ENCODE data around the gene SEC61A1. TPM values are rescaled to one million over a fixed set of nuclear protein-coding genes. Genes with fewer than 3 reads are reported as not detected.

The SEC61A1 gene
- total and polyA plus RNA-seq, 9 donors = 101 to 158 (median 117) TPM

GRCh38 chr3:128053614-128054013, 1.4 kb downstream of the SEC61A1 start:
- H3K27me3 ChIP-seq (ENCODE audit: control insufficient read depth, insufficient read depth, low read length) = no peaks in the 10 kb centered on the region
- H3K27ac ChIP-seq (ENCODE audit: low read length) = no peak overlapping the region
- H3K4me1 ChIP-seq (ENCODE audit: control insufficient read depth, insufficient read depth, low read length) = peaks cover 12% of the 10 kb centered on the region
- peak overlapping the region; percentile 79 for H3K4me3 ChIP-seq (ENCODE audit: low read length)
- H3K36me3 ChIP-seq (ENCODE audit: control insufficient read depth, insufficient read depth, low read length) = peaks cover 37% of the 10 kb centered on the region
- H3K9me3 ChIP-seq (replicated peaks; ENCODE audit: control insufficient read depth, low read depth, low read length) = no peaks in the 10 kb centered on the region
- WGBS (ENCODE audit: insufficient coverage) = 49% methylated on average over 3 of the region's 6 CpGs
- no peak for DNase-seq

- Histone ChIP-seq H3K9me3 (replicated peaks; ENCODE audit: control insufficient read depth, low read depth, low read length) (no peaks in the 10 kb centered on the region), H3K36me3 (ENCODE audit: control insufficient read depth, insufficient read depth, low read length) (peaks cover 40% of the 10 kb centered on the region), H3K4me1 (ENCODE audit: control insufficient read depth, insufficient read depth, low read length) (peaks cover 12% of the 10 kb centered on the region), H3K27ac (ENCODE audit: low read length) (no peak overlapping the region), H3K4me3 (ENCODE audit: low read length) (no peak overlapping the region), H3K27me3 (ENCODE audit: control insufficient read depth, insufficient read depth, low read length) (no peaks in the 10 kb centered on the region)
- DNase-seq = no peak
- no CpG with 5 or more reads among the region's 3 CpGs for WGBS (ENCODE audit: insufficient coverage)
These were observed 2.1 kb downstream of the SEC61A1 start for GRCh38 chr3:128054367-128054766.

- DNase-seq = no peak
- 100% methylated on average over 2 of the region's 4 CpGs for WGBS (ENCODE audit: insufficient coverage)
- Histone ChIP-seq H3K27me3 (ENCODE audit: control insufficient read depth, insufficient read depth, low read length) (no peaks in the 10 kb centered on the region), H3K36me3 (ENCODE audit: control insufficient read depth, insufficient read depth, low read length) (peaks cover 59% of the 10 kb centered on the region), H3K4me1 (ENCODE audit: control insufficient read depth, insufficient read depth, low read length) (peaks cover 9% of the 10 kb centered on the region), H3K4me3 (ENCODE audit: low read length) (no peak overlapping the region), H3K9me3 (replicated peaks; ENCODE audit: control insufficient read depth, low read depth, low read length) (no peaks in the 10 kb centered on the region), H3K27ac (ENCODE audit: low read length) (no peak overlapping the region)
These were observed 4.0 kb downstream of the SEC61A1 start for GRCh38 chr3:128056258-128056657.

DNA sequence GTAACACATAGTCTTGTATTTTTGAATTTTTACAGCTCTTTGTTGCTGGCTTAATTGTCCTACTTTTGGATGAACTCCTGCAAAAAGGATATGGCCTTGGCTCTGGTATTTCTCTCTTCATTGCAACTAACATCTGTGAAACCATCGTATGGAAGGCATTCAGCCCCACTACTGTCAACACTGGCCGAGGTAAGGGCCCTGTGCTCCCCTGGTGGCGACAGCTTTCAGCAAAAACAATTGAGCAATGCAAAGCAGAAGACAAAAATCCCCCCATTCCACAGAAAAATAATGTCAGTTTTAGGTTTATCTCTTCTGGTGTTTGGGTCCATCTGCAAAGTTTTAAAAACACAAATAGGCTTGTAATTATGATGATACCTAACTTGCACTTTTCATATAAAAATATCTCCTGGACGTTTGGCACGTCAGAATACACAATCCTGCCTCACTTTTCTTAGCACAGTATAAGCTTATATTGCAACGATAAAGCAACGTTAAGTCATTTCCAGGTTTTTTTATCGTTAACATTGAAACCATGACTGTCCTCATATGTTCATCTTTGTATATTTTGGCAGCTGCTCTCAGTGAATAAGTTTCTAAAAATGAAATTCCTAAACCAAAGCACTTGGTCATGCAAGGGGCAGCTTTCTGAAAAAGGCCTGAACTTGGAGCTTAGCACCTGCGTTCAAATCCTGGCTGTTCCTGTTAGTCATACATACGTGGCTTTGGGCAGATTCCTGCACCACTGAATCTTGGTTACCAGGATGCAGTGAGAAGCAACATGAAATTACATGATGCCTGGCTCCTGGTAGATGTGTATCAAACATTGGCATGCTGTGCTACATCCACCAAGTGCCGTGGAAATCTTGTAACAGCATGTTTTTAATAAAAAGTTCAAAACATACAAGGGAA, 8.5 kb downstream of the SEC61A1 start:
- H3K36me3 ChIP-seq (ENCODE audit: control insufficient read depth, insufficient read depth, low read length) = peaks cover 78% of the 10 kb centered on the region

GRCh38 chr3:128062033-128062745, 10.0 kb downstream of the SEC61A1 start:
- DNase-seq = no peak
- Histone ChIP-seq H3K4me1 (ENCODE audit: control insufficient read depth, insufficient read depth, low read length) (no peaks in the 10 kb centered on the region), H3K4me3 (ENCODE audit: low read length) (no peak overlapping the region), H3K9me3 (replicated peaks; ENCODE audit: control insufficient read depth, low read depth, low read length) (no peaks in the 10 kb centered on the region), H3K27ac (ENCODE audit: low read length) (no peak overlapping the region), H3K36me3 (ENCODE audit: control insufficient read depth, insufficient read depth, low read length) (peaks cover 83% of the 10 kb centered on the region), H3K27me3 (ENCODE audit: control insufficient read depth, insufficient read depth, low read length) (no peaks in the 10 kb centered on the region)
- 70% methylated on average over 6 of the region's 8 CpGs for WGBS (ENCODE audit: insufficient coverage)

More for the DNA sequence above, 8.5 kb downstream of the SEC61A1 start:
- Histone ChIP-seq H3K4me1 (ENCODE audit: control insufficient read depth, insufficient read depth, low read length) (no peaks in the 10 kb centered on the region), H3K9me3 (replicated peaks; ENCODE audit: control insufficient read depth, low read depth, low read length) (no peaks in the 10 kb centered on the region), H3K27ac (ENCODE audit: low read length) (no peak overlapping the region), H3K27me3 (ENCODE audit: control insufficient read depth, insufficient read depth, low read length) (no peaks in the 10 kb centered on the region), H3K4me3 (ENCODE audit: low read length) (no peak overlapping the region)
- DNase-seq = no peak
- WGBS (ENCODE audit: insufficient coverage) = 92% methylated on average over 2 of the region's 11 CpGs

- Histone ChIP-seq H3K27me3 (ENCODE audit: control insufficient read depth, insufficient read depth, low read length) (no peaks in the 10 kb centered on the region), H3K36me3 (ENCODE audit: control insufficient read depth, insufficient read depth, low read length) (peaks cover 89% of the 10 kb centered on the region), H3K27ac (ENCODE audit: low read length) (no peak overlapping the region), H3K4me3 (ENCODE audit: low read length) (no peak overlapping the region), H3K4me1 (ENCODE audit: control insufficient read depth, insufficient read depth, low read length) (no peaks in the 10 kb centered on the region), H3K9me3 (replicated peaks; ENCODE audit: control insufficient read depth, low read depth, low read length) (no peaks in the 10 kb centered on the region)
- no CpG with 5 or more reads among the region's 2 CpGs for WGBS (ENCODE audit: insufficient coverage)
- DNase-seq = no peak
These were observed 11.6 kb downstream of the SEC61A1 start for GRCh38 chr3:128063865-128064264.

DNA sequence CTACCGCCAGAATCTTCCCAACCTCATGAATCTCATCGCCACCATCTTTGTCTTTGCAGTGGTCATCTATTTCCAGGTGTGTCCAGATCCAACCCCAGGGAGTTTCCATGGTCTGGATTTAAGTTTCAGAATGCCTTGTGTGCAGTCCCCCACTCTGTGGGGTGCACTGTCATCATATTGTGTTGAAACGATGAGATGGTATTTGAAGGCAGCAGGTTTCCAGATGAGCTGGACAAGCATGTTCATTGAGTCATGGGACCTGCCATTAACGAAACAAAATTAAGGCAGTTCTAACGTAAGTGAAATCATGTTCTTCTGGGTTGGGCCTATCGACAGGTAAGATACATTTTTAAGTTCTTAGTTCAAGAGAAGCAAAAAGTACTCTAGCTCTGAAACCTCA, 12.7 kb downstream of the SEC61A1 start:
- no peak for DNase-seq
- no peak overlapping the region for H3K27ac ChIP-seq (ENCODE audit: low read length)
- no peaks in the 10 kb centered on the region for H3K9me3 ChIP-seq (replicated peaks; ENCODE audit: control insufficient read depth, low read depth, low read length)
- H3K4me3 ChIP-seq (ENCODE audit: low read length) = no peak overlapping the region
- no peaks in the 10 kb centered on the region for H3K27me3 ChIP-seq (ENCODE audit: control insufficient read depth, insufficient read depth, low read length)
- peaks cover 92% of the 10 kb centered on the region for H3K36me3 ChIP-seq (ENCODE audit: control insufficient read depth, insufficient read depth, low read length)
- WGBS (ENCODE audit: insufficient coverage) = 87% methylated on average over 3 of the region's 6 CpGs
- H3K4me1 ChIP-seq (ENCODE audit: control insufficient read depth, insufficient read depth, low read length) = no peaks in the 10 kb centered on the region

DNA sequence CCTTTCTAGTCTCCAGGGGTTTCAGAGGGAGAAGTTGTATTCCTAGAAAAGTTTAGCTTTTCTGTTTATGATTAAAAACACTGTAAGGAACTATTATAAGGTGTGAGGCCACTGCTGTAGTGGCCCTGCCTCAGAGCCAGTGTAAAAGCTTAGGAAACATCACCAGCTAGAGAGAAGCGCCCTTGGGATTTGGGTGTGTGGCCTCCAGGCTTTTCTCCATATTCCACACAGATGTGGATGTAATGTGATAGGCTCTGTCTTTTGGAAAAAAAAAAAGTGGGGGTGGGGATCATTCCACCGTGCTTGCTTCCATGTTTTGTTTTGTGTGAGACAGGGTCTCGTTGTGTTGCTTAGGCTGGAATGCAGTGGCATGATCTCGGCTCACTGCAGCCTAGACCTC, 13.9 kb downstream of the SEC61A1 start:
- H3K4me1 ChIP-seq (ENCODE audit: control insufficient read depth, insufficient read depth, low read length) = peaks cover 1% of the 10 kb centered on the region
- H3K9me3 ChIP-seq (replicated peaks; ENCODE audit: control insufficient read depth, low read depth, low read length) = no peaks in the 10 kb centered on the region
- no peak for DNase-seq
- WGBS (ENCODE audit: insufficient coverage) = 100% methylated on average over 1 of the region's 4 CpGs
- no peak overlapping the region for H3K4me3 ChIP-seq (ENCODE audit: low read length)
- H3K36me3 ChIP-seq (ENCODE audit: control insufficient read depth, insufficient read depth, low read length) = peaks cover 92% of the 10 kb centered on the region
- no peak overlapping the region for H3K27ac ChIP-seq (ENCODE audit: low read length)
- H3K27me3 ChIP-seq (ENCODE audit: control insufficient read depth, insufficient read depth, low read length) = no peaks in the 10 kb centered on the region

DNA sequence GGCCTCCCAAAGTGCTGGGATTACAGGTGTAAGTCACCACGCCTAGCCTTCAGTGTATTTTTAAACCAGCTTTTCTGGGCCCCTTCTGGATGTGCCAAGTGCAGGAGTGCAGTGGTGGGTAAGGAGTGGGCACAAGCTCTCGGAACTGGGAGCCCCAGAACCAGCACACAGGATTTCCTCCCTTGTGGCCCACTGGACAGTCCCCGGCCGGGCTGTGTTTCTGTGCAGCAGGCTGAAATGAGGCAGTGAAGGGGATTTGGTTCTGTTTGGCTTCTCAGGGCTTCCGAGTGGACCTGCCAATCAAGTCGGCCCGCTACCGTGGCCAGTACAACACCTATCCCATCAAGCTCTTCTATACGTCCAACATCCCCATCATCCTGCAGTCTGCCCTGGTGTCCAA, 14.4 kb downstream of the SEC61A1 start:
- peaks cover 92% of the 10 kb centered on the region for H3K36me3 ChIP-seq (ENCODE audit: control insufficient read depth, insufficient read depth, low read length)
- WGBS (ENCODE audit: insufficient coverage) = 90% methylated on average over 6 of the region's 9 CpGs
- H3K27ac ChIP-seq (ENCODE audit: low read length) = no peak overlapping the region

DNA sequence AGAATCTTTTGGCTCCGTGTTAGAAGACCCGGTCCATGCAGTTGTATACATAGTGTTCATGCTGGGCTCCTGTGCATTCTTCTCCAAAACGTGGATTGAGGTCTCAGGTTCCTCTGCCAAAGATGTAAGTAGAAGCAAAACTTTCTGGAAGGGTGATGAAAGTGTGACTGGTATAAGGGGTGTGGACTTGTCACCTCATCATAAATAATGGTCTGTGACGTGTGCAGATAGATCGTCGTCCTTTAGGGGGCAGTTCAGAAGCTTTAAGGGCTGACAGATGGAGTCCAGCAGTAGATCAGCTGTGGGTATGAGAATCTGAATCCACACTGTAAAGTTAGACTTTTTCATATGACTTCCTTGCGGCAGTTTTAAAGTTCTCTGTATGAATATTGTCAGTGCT, 15.3 kb downstream of the SEC61A1 start:
- no peaks in the 10 kb centered on the region for H3K9me3 ChIP-seq (replicated peaks; ENCODE audit: control insufficient read depth, low read depth, low read length)
- peaks cover 3% of the 10 kb centered on the region for H3K4me1 ChIP-seq (ENCODE audit: control insufficient read depth, insufficient read depth, low read length)
- DNase-seq = no peak
- WGBS (ENCODE audit: insufficient coverage) = 46% methylated on average over 5 of the region's 7 CpGs
- H3K27ac ChIP-seq (ENCODE audit: low read length) = no peak overlapping the region
- no peak overlapping the region for H3K4me3 ChIP-seq (ENCODE audit: low read length)
- H3K27me3 ChIP-seq (ENCODE audit: control insufficient read depth, insufficient read depth, low read length) = no peaks in the 10 kb centered on the region
- peaks cover 92% of the 10 kb centered on the region for H3K36me3 ChIP-seq (ENCODE audit: control insufficient read depth, insufficient read depth, low read length)

More for the DNA sequence above, 14.4 kb downstream of the SEC61A1 start:
- Histone ChIP-seq H3K27me3 (ENCODE audit: control insufficient read depth, insufficient read depth, low read length) (no peaks in the 10 kb centered on the region), H3K9me3 (replicated peaks; ENCODE audit: control insufficient read depth, low read depth, low read length) (no peaks in the 10 kb centered on the region), H3K4me1 (ENCODE audit: control insufficient read depth, insufficient read depth, low read length) (peaks cover 3% of the 10 kb centered on the region), H3K4me3 (ENCODE audit: low read length) (no peak overlapping the region)
- no peak for DNase-seq

Measured in muscle of leg (tissue), 11 donors.